GM19193 (cell line): ENCODE measurements around the gene NLRC5.
A peak's percentile ranks its signal among the peaks of the same experiment; 100 is the strongest.

Source experiments
- POLR2A ChIP-seq: IDR thresholded peaks from 4 replicates; pipeline ENCODE4 v1.6.1; 2011; ENCODE audit not compliant: insufficient read depth, insufficient read length; ENCODE audit errors: extremely low read depth

NLRC5 gene

DNA sequence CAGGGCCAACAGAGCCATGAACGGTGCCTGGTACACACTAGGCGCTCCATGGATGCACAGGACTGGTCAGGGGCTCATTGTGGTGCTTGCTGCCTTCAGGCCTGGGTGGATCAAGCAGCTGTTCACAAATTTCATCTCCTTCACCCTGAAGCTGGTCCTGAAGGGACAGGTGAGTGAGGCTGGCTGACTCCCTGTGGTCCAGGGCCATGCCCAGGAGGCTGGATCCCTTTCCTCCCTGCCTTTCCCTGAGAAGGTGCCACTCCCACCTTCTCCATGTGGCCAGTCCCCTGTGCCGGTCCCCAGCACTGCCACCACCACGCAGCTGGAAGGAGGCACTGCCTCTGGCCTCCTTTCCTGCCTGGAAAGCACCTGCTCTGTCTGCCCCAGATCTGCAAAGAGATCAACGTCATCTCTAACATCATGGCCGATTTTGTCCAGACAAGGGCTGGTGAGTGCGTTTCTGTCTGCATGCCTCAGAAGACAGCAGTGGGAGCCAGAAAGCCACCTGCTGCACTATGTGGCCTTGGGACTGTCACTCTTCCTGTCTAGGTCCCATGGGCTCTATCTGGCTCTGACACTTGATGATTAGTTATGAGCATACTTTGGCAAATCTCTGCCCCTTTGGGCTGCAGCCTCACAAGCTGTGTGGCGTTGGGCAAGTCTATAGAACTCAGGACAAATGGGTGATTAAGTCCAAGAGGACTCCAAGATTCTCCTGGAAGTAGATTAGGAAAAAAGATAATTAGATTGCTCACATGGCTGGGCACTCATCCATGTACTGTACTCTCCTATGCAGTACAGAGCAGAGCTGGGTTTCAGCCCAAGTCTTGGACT lies 18.2 kb upstream of the NLRC5 start:
- TF ChIP-seq POLR2A, result peak; percentile 30

- TF ChIP-seq POLR2A, result no peak
These were observed 17.7 kb upstream of the NLRC5 start for GRCh38 chr16:56971768-56972043.

- TF ChIP-seq POLR2A, result no peak
These were observed 16.7 kb upstream of the NLRC5 start for GRCh38 chr16:56972403-56973293.

- TF ChIP-seq POLR2A, result no peak
These were observed 16.1 kb upstream of the NLRC5 start for GRCh38 chr16:56973294-56973689.

- no peak for TF ChIP-seq POLR2A
These were observed 14.6 kb upstream of the NLRC5 start for GRCh38 chr16:56974549-56975300.

GRCh38 chr16:56975714-56976113 lies 13.6 kb upstream of the NLRC5 start:
- TF ChIP-seq POLR2A, result no peak

GRCh38 chr16:56977216-56977615 lies 12.1 kb upstream of the NLRC5 start:
- TF ChIP-seq POLR2A, result no peak

DNA sequence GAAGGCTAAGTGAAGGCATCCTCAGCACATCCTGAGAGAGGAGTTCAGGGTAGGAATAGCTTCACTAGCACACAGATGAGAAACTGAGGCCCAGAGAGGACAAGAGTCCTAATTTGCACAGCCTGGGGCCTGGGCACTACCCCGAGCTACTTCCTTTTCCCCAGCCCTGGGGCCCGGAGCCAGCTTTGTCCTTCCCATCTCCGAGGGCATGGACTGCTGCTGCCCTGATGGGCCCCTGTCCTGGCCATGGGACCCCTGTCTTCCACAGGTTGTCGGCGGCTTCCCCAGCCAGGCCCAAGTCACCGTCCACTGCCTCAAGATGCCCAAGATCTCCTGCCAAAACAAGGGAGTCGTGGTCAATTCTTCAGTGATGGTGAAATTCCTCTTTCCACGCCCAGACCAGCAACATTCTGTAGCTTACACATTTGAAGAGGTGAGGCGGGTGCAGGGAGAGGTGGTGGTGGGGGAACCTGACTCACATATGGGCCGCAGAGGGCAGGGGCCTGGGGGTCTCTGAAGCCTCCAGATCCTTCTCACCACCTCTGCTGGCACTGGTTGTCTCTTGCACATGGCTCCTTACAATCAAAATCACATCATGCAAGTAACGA lies 11.4 kb upstream of the NLRC5 start:
- TF ChIP-seq POLR2A, result no peak

- no peak for TF ChIP-seq POLR2A
These were observed 9.2 kb upstream of the NLRC5 start for GRCh38 chr16:56980201-56980535.

DNA sequence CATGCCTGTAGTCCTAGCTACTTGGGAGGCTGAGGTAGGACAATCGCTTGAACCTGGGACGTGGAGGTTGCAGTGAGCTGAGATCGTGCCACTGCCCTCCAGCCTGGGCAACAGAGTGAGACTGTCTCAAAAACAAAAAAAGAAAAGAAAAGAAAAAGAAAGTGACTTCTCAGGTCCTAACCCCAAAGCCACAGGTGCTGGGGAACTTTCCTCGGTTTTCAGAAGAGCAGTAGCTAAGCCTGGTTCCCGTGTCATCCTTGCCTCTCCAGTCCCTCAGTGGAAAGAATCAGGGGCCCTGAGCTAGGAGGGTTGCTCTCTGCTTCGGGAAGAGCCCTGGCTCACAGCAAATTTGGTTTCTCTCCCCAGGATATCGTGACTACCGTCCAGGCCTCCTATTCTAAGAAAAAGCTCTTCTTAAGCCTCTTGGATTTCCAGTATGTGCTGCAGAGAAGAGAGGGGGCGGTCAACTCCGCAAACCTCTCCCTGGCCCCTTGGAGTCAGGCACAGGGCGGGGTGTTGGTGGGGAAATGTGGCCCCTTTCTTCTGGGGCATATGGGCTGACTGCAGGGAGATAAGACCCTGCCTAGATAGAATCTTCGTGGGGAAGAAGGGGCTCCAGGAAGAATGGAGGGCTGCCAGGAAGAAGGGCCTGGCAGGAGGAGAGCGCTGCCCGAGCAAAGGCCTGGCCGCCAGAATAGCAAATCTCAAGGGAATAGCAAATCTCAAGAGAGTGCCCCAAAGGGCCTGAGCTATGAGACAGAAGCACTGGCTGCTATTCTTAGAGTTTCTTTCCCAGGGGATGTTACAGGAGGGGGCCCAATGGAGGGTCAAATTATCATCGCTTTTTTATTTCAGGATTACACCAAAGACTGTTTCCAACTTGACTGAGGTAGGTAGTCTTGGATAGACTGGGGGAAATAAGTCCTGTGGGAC lies 8.3 kb upstream of the NLRC5 start:
- no peak for TF ChIP-seq POLR2A

- no peak for TF ChIP-seq POLR2A
These were observed 7.6 kb upstream of the NLRC5 start for GRCh38 chr16:56981729-56982271.

DNA sequence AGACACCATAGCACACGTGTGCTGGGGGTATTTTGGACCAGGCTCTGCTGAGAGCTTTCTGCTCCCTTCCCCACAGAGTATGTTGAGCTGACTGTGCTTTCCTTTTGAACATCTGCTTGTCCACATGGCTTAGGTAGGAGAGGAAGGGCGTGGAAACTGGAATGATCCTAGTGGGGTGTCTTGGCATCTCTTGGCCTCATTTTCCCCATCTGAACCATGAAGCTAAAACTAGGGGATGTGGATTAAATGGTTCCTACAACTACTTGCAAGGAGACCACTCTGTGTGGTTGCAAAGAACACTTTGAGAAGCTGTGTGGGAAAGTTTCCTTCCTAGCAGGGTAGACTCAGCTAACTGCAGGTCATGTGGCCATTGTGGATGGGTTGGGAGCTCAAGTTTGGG lies 6.7 kb upstream of the NLRC5 start:
- TF ChIP-seq POLR2A, result no peak

DNA sequence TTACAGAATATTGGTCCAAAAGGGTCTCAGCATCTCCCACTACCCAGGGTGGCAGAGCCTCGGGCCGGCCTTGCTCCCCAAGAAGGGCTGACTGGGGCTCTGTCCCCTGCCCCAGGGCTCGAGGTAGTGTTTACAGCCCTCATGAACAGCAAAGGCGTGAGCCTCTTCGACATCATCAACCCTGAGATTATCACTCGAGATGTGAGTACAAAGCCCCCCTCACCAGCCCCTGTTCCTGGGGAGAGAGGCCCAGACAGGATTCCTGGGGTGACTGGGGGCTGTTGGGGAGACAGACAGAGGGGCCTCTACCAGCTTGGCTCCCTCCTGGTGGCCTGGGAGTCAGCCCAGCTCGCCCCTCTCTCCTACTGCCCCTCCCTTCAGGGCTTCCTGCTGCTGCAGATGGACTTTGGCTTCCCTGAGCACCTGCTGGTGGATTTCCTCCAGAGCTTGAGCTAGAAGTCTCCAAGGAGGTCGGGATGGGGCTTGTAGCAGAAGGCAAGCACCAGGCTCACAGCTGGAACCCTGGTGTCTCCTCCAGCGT lies 6.1 kb upstream of the NLRC5 start:
- TF ChIP-seq POLR2A, result no peak

DNA sequence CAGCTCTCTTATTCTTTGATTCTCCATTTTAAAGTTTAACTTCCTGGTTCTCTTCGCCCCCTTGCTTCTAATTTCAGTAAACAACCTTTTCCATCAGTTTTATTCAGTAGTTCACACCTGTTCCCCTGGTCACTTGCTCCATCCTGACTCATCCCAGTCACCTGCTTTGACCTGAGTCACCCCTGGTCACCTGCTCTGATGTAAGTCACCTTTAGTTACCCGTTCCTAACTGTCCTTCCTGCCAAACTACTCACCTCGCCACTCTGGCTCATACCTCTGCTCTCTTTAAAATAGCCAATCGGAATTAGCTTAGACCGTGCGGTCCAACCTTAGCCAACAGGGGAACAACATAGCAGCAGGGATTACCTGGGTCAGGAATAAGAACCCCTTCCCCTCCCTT lies 4.7 kb upstream of the NLRC5 start:
- no peak for TF ChIP-seq POLR2A

GRCh38 chr16:56985288-56985961 lies 3.9 kb upstream of the NLRC5 start:
- TF ChIP-seq POLR2A, result no peak
